Testis (tissue), 2 donors: ENCODE measurements around the gene EIPR1.
"Not testable (repeated sequence)": the region's sequence is repeated elsewhere in the genome, so short reads cannot be mapped to it uniquely, and the experiment has no call there.

Experiments
- POLR2A ChIP-seq: fragments of 450-650 bp; IDR thresholded peaks from one replicate; pipeline ENCODE4 v1.6.1; 2017; ENCODE audit warnings: antibody characterized with exemption, mild to moderate bottlenecking, moderate library complexity
- TF ChIP-seq, protein P1 (sequence below), 3 experiments: fragments of 450-650 bp in 2 of 3; fragments of 200-600 bp in 1 of 3; sonication (generic) in 1 of 3; IDR thresholded peaks; one replicate each; pipeline ENCODE4 v1.5.1; 2016 to 2019; ENCODE audit warnings: antibody characterized with exemption in 3 of 3, mild to moderate bottlenecking in 2 of 3, moderate library complexity in 1 of 3

DNA sequence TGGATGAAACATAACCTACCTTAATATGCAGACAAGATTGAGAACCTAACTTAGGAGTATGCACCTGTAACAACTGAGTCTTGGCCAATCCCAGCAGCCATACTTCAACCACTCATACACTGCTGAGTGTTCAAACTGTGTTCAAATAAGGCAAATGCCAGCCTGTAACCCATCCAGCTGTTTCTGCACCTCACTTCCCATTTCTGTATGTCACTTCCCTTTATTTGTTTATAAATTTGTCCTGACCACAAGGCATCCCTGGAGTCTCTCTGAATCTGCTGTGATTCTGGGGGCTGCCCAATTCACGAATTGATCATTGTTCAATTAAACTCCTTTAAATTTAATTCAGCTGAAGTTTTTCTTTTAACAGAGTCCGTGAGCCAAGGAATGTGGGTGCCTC lies 20.2 kb downstream of the EIPR1 start:
- TF ChIP-seq, protein P1, sequence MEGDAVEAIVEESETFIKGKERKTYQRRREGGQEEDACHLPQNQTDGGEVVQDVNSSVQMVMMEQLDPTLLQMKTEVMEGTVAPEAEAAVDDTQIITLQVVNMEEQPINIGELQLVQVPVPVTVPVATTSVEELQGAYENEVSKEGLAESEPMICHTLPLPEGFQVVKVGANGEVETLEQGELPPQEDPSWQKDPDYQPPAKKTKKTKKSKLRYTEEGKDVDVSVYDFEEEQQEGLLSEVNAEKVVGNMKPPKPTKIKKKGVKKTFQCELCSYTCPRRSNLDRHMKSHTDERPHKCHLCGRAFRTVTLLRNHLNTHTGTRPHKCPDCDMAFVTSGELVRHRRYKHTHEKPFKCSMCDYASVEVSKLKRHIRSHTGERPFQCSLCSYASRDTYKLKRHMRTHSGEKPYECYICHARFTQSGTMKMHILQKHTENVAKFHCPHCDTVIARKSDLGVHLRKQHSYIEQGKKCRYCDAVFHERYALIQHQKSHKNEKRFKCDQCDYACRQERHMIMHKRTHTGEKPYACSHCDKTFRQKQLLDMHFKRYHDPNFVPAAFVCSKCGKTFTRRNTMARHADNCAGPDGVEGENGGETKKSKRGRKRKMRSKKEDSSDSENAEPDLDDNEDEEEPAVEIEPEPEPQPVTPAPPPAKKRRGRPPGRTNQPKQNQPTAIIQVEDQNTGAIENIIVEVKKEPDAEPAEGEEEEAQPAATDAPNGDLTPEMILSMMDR (IDR thresholded peaks at IDR 0.05) = not testable (repeated sequence)
- not testable (repeated sequence) for TF ChIP-seq POLR2A
